NOMO-1 treated with DMSO at 0.1 percent for 48 hours (cell line): ENCODE data around the gene CITED2.

ENCODE experiments used
- DNase-seq: peaks from one replicate; lab custom pipeline; 2025; ENCODE audit not compliant: unreplicated experiment; lab: John Stamatoyannopoulos, UW

Gene CITED2

GRCh38 chr6:139334806-139335446, 39.5 kb downstream of the CITED2 start:
- DNase-seq, result peak; percentile 87

GRCh38 chr6:139330826-139331500, 43.5 kb downstream of the CITED2 start:
- no peak for DNase-seq

- no peak for DNase-seq
Measured at GRCh38 chr6:139330306-139330705, 44.1 kb downstream of the CITED2 start.

- DNase-seq, result no peak
Measured at GRCh38 chr6:139329224-139329623, 45.2 kb downstream of the CITED2 start.

DNA sequence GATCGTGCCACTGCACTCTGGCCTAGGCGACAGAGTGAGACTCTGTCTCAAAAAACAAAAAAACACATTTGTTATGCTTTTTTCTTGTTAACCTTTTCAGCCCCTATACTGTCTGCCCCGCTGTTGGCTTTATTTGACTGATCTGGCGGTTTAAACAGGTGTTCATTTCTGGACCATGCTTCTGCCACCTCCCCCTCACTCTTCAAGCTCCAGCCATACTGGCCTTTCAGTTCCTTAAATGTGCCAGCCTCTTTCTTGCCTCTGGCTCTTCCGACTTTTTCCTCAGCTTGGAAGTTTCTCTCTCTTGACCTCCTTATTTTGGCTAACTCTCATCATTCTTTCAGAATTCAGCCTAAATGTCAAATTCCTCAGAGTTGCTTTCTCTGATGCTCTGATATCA, 47.4 kb downstream of the CITED2 start:
- DNase-seq, result no peak

- DNase-seq, result no peak
Measured at GRCh38 chr6:139325686-139326085, 48.8 kb downstream of the CITED2 start.

- DNase-seq, result peak; percentile 90
Measured at GRCh38 chr6:139325125-139325524, 49.3 kb downstream of the CITED2 start.

DNA sequence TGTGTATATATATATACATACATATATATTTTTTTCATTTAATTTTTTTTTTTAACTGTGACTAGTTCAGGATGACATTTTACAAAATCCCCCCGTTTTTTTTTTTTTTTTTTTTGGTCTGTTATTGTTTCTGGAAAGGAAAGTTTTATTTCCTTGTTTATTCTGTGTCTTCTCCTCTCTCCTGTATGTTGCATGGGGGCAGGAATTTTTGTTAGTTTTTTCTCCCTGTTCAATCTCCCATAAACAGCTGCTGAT, 50.2 kb downstream of the CITED2 start:
- DNase-seq, result no peak

- DNase-seq, result peak; percentile 92
Measured at GRCh38 chr6:139323511-139324300, 50.7 kb downstream of the CITED2 start.
